ENCODE measurements around the gene ZPR1. TPM values are rescaled to one million over a fixed set of nuclear protein-coding genes. Genes with fewer than 3 reads are reported as not detected.

Gene ZPR1
- total RNA-seq, 1 donor = 29.4 TPM

DNA sequence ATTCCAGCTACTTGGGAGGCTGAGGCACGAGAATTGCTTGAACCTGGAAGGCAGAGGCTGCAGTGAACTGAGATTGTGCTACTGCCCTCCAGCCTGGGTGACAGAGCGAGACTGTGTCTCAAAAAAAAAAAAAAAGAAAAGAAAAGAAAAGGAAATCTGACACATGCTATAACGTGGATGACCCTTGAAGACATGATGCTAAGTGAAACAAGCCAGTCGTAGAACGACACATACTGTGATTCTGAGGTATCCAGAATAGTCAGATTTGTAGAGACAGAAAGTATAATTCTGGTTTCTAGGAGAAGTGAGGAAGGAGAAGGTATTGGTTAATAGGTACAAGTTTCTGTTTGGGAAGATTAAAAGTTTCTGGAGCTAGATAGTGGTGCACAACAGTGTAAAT lies 10.5 kb upstream of the ZPR1 start:
- TF ChIP-seq CTCF (IDR thresholded peaks at IDR 0.05; ENCODE audit: insufficient read depth, low read depth, low read length) = no peak
- DNase-seq (ENCODE audit: low read depth) = no peak
- no peak overlapping the region for H3K4me3 ChIP-seq (ENCODE audit: low read depth, low read length)

DNA sequence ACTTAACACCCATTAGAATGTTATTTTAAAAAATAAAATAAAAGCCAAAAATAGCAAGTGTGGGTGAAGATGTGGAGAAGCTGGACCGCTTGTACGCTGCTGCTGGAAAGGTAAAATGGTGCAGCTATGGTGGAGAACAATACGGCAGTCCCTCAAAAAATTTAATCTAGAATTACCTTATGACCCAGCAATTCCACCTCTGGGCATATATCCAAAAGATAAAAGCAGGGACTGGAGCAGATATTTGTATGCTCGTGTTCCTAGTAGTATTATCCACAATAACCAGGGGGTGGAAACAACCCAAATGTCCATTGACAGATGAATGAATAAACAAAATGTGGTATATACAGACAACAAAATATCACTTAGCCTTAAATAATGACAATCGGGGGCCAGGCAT lies 10.0 kb upstream of the ZPR1 start:
- H3K4me3 ChIP-seq (ENCODE audit: low read depth, low read length) = no peak overlapping the region
- no peak for TF ChIP-seq CTCF (IDR thresholded peaks at IDR 0.05; ENCODE audit: insufficient read depth, low read depth, low read length)
- no peak for DNase-seq (ENCODE audit: low read depth)

DNA sequence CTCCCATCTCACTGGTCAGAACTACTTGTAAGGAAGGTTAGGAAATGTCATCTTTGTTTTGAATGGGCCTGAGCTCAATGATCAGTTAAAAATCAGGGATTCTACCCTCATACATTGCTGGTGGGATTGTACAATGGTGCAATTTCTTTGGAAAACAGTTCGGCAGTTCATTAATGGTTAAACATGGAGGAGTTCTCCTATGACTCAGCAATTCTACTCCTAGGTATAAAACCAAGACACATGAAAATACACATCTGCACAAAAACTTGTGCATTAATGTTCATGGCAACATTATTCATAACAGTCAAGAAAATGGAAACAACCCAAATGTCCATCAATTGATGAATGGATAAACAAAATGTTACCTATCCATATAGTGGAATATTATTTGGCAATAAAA lies 8.7 kb upstream of the ZPR1 start:
- no peak overlapping the region for H3K4me3 ChIP-seq (ENCODE audit: low read depth, low read length)
- no peak for DNase-seq (ENCODE audit: low read depth)
- TF ChIP-seq CTCF (IDR thresholded peaks at IDR 0.05; ENCODE audit: insufficient read depth, low read depth, low read length) = no peak

DNA sequence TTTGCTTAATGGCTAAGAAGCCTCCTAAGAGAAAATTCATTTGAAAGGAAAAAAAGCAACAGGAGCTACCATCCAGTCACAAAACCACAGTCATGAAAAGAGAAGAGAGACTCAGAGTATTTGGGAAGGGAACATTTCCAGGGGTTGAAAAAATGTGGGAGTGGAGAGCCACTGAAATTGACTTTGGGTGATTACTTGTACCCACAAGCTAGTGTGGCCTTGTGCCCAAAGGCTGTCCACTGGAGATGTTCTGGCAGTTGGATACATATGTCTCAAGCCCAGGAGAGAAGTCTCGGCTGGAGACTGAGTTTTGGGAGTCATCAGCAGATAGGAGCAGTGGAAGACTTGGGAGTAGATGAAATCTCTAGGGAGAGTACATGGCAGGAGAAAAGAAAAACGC lies 7.0 kb upstream of the ZPR1 start:
- no peak for TF ChIP-seq CTCF (IDR thresholded peaks at IDR 0.05; ENCODE audit: insufficient read depth, low read depth, low read length)
- H3K4me3 ChIP-seq (ENCODE audit: low read depth, low read length) = no peak overlapping the region
- DNase-seq (ENCODE audit: low read depth) = no peak

DNA sequence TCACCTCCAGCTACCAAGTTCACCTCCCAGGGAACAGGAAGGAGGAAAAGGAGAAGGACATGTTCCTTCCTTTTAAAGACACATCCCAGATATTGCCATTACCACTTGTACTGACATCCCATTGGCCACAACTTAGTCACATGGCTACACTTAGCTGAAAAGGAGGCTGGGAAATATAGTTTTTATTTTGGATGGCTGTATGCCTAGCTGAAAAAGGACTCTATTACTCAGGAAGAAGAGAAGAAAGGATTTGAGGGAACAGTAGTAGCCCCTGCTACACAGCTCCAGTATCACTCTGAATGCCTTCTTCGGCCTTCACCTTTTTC lies 5.9 kb upstream of the ZPR1 start:
- H3K4me3 ChIP-seq (ENCODE audit: low read depth, low read length) = no peak overlapping the region
- DNase-seq (ENCODE audit: low read depth) = no peak
- TF ChIP-seq CTCF (IDR thresholded peaks at IDR 0.05; ENCODE audit: insufficient read depth, low read depth, low read length) = no peak

DNA sequence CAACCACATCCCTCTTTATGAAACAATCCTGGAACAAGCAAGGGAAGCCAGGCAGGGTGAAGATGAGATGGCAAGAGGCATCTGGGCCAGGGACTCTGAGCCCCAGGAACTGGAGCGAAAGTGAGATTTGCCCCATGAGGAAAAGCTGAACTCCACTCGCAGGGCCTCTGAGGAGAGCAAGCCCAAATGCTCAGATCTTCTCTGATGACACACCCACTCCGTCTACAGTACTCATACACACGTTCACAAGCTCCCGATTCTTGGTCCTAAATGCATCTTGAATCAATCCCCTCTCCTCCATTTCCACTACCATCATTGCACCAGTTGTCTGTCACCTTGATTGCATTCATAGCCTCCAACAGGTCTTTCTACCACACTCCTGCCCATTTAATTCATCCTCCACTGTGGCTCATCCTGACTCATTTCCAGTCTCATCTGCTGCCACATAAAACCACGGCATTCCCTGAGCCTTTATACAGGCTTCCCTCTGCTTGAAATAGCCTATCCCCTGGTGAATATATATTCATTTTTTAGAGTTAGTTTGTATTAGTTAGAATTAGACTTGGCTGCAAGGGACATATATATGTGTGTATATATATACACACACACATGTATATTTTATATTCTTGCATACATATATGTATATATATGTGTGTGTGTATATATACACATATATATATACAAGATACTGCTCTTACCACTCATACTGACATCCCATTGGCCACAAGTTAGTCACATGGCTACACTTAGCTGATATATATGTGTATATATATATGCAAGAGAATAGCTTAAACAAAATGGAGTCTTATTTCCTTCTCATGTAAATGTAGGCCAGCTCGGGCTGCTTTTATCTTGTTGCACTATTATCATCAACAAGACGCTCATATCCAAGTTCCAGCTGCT lies 5.3 kb upstream of the ZPR1 start:
- no peak for TF ChIP-seq CTCF (IDR thresholded peaks at IDR 0.05; ENCODE audit: insufficient read depth, low read depth, low read length)

More for the DNA sequence above, 5.3 kb upstream of the ZPR1 start:
- H3K4me3 ChIP-seq (ENCODE audit: low read depth, low read length) = no peak overlapping the region
- DNase-seq (ENCODE audit: low read depth) = no peak
